T-cell (primary cell): ENCODE results near the gene HABP4. TPM values are rescaled to one million over a fixed set of nuclear protein-coding genes. Genes with fewer than 3 reads are reported as not detected.

Experiments
- ATAC-seq, 4 experiments: fragments of 200-7000 bp in 3 of 4; fragments of 150-1000 bp in 1 of 4; cut with Tn5 transposase; replicated peaks in 1 of 4; 1 replicate in 3 of 4; 2 replicates in 1 of 4; pipeline ENCODE4 v1.10.0; 2021; ENCODE audit warnings: moderate library complexity in 3 of 4, mild to moderate bottlenecking in 2 of 4, moderate number of reproducible peaks in 1 of 4
- CTCF ChIA-PET, 2 donors: fragments of 300-600 bp; sonication (Branson Sonifier 250); formaldehyde crosslinking; loops; one replicate each; lab custom pipeline; 2022; ENCODE audit warnings: antibody characterized with exemption in 2 of 2; lab: Charles Lee
- POLR2A ChIA-PET, 2 donors: fragments of 300-600 bp; sonication (Branson Sonifier 250); formaldehyde crosslinking; loops; one replicate each; lab custom pipeline; 2022; ENCODE audit warnings: antibody characterized with exemption in 2 of 2; lab: Charles Lee
- DNase-seq, 35 experiments: peaks; one replicate each; pipeline versions ENCODE4 v3.0.0 to v3.0.0-alpha.2; 2013 to 2023
- H3K27ac ChIP-seq: one replicate; pipeline ENCODE4 v1.5.1; 2013; ENCODE audit warnings: low read length
- H3K27me3 ChIP-seq, 2 experiments: replicated peaks in 1 of 2; 1 replicate in 1 of 2; 2 replicates in 1 of 2; pipeline versions ENCODE4 v1.6.1 to v1.7.0; 2013; ENCODE audit warnings: low read length in 1 of 2, mixed read lengths in 1 of 2; ENCODE audit not compliant: control insufficient read depth in 2 of 2, insufficient read depth in 2 of 2; ENCODE audit errors: extremely low read depth in 1 of 2
- H3K36me3 ChIP-seq, 2 donors: 1 replicate in 1 of 2; 2 replicates in 1 of 2; pipeline versions ENCODE4 v1.6.1 to v1.7.0; 2013; ENCODE audit warnings: low read length in 1 of 2; ENCODE audit not compliant: control insufficient read depth in 2 of 2, insufficient read depth in 1 of 2; ENCODE audit errors: extremely low read depth in 1 of 2
- H3K4me1 ChIP-seq, 2 experiments: 1 replicate in 1 of 2; 2 replicates in 1 of 2; pipeline versions ENCODE4 v1.6.1 to v1.7.0; 2013; ENCODE audit warnings: low read length in 2 of 2, mixed read lengths in 1 of 2; ENCODE audit not compliant: insufficient read depth in 2 of 2, control insufficient read depth in 1 of 2; ENCODE audit errors: extremely low read depth in 1 of 2
- H3K4me3 ChIP-seq, 2 donors: 1 replicate in 1 of 2; 2 replicates in 1 of 2; pipeline versions ENCODE4 v1.5.1 to v1.7.0; 2013; ENCODE audit warnings: mild to moderate bottlenecking in 2 of 2, low read length in 1 of 2, moderate library complexity in 1 of 2; ENCODE audit not compliant: control insufficient read depth in 1 of 2; ENCODE audit errors: extremely low read depth in 1 of 2
- H3K9me3 ChIP-seq: 2 replicates; pipeline ENCODE4 v1.7.0; 2013
- H3K27ac Mint-ChIP-seq, 2 donors: one replicate each; pipeline ENCODE4 v1.8.0; 2020 to 2021; ENCODE audit warnings: mild to moderate bottlenecking in 2 of 2, mixed read lengths in 2 of 2
- H3K27me3 Mint-ChIP-seq, 2 donors: one replicate each; pipeline ENCODE4 v1.8.0; 2021 to 2022; ENCODE audit warnings: mixed read lengths in 2 of 2
- H3K36me3 Mint-ChIP-seq: one replicate; pipeline ENCODE4 v1.8.0; 2021; ENCODE audit warnings: mixed read lengths
- H3K4me1 Mint-ChIP-seq, 3 donors: one replicate each; pipeline ENCODE4 v1.8.0; 2020 to 2022; ENCODE audit warnings: mixed read lengths in 3 of 3, mild to moderate bottlenecking in 1 of 3
- H3K4me3 Mint-ChIP-seq, 3 donors: one replicate each; pipeline ENCODE4 v1.8.0; 2020 to 2022; ENCODE audit warnings: mild to moderate bottlenecking in 3 of 3, mixed read lengths in 3 of 3, moderate library complexity in 3 of 3
- H3K9me3 Mint-ChIP-seq, 3 donors: one replicate each; pipeline ENCODE4 v1.8.0; 2020 to 2022; ENCODE audit warnings: mixed read lengths in 3 of 3
- WGBS: methylation state at CpG from one replicate; pipeline ENCODE4 v1.1.5; 2013; ENCODE audit warnings: missing lambda C conversion rate; ENCODE audit not compliant: insufficient coverage; 5-methylcytosine and 5-hydroxymethylcytosine counted together
- total RNA-seq, 35 experiments: library from RNA in 6 of 35; stranded (reverse) in 6 of 35; fragments of 120-200 nt in 1 of 35; gene quantifications; one replicate each; pipeline versions ENCODE4 v1.2.1 to v1.2.4 and lab custom pipeline; 2013 to 2026

Gene HABP4
- total RNA-seq, 5 donors from 2014 or later (not counting 1 experiment from before 2014, with no cell fraction given): 18.2 to 30.8 (median 25.3) TPM

DNA sequence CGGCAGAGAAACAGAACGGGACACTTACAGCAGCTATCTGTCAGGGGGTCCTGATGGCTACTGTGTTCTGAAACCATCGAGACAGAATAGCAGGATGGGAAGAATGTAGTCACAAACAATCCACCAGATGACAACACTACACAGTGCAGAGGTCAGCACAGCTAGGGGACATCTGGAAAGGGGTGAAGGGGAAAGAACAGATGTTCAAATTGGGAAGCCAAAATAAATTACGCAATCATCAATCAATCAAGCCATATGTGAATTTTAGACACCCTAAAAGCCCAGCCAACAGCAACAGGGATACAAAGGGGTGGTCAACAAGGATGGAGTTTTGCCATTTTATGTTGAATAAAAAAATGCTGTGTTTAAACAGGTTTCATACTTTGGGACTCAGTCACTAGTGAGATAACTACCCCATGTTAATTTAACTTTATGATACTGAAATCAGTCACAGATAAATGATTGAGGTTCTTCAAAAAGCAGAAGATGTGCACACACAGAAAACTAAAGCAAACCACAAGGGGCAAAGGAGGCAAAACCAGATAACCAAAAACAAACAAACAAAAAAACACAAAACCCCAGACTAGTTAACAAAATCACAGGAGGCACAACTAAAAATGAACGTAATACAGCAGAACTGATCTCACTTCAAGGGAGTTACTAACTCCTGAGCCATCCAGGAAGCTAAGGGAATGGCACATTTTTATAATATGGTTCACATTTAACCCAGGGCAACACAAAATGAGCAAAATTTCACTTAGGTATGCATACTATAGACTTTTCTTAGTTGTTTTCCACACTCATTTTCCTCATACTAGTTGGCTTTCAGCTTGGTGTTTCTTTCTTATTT, 65.9 kb downstream of the HABP4 start:
- Histone ChIP-seq H3K4me1 (no peaks in the 10 kb centered on the region), H3K36me3 (peaks cover 0 to 8% of the 10 kb centered on the region in 2 donors), H3K27me3 (no peaks in the 10 kb centered on the region), H3K9me3 (no peaks in the 10 kb centered on the region), H3K27ac (no peak overlapping the region), H3K4me3 (no peak overlapping the region)
- CTCF ChIA-PET: no interaction called here
- WGBS: 93% methylated on average over 2 of the region's 5 CpGs
- no peak for ATAC-seq
- Mint-ChIP-seq H3K4me1 (no peaks in the 10 kb centered on the region), H3K27ac (no peak overlapping the region), H3K27me3 (no peaks in the 10 kb centered on the region), H3K36me3 (peaks cover 15% of the 10 kb centered on the region), H3K9me3 (no peaks in the 10 kb centered on the region), H3K4me3 (no peak overlapping the region)
- DNase-seq: no peak
- POLR2A ChIA-PET: no interaction called here

DNA sequence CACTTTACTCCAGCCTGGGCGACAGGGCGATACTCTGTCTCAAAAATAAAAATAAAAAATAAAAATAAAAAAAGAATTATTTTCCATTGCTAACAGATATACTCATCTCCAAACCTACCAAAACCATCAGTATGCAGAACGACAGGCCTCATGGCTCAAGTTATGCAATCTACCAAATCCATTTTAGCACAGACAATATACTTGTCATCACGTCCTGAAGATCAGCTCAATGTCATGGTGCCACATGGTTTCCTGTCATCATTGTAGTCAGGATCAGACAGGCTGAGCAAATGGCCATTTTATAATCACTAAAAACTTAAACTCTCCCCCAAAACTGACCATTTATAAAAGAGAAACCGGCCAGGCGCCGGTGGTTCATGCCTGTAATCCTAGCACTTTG, 69.1 kb downstream of the HABP4 start:
- peaks cover 0 to 1% of the 10 kb centered on the region in 2 donors for H3K36me3 ChIP-seq
- Mint-ChIP-seq H3K9me3 (no peaks in the 10 kb centered on the region), H3K36me3 (peaks cover 23% of the 10 kb centered on the region), H3K27ac (no peak overlapping the region), H3K4me1 (peaks cover 18 to 23% (median 20%) of the 10 kb centered on the region in 3 donors), H3K27me3 (no peaks in the 10 kb centered on the region), H3K4me3 (no peak overlapping the region)
- no peak for DNase-seq
- no peaks in the 10 kb centered on the region for H3K27me3 ChIP-seq
- no peak overlapping the region for H3K4me3 ChIP-seq
- ATAC-seq: no peak
- WGBS: 88% methylated on average over 2 of the region's 7 CpGs
- ChIA-PET POLR2A (no interaction called here), CTCF (no interaction called here)
- H3K4me1 ChIP-seq: peaks cover 0 to 7% of the 10 kb centered on the region in 2 experiments
- no peaks in the 10 kb centered on the region for H3K9me3 ChIP-seq
- H3K27ac ChIP-seq: no peak overlapping the region

DNA sequence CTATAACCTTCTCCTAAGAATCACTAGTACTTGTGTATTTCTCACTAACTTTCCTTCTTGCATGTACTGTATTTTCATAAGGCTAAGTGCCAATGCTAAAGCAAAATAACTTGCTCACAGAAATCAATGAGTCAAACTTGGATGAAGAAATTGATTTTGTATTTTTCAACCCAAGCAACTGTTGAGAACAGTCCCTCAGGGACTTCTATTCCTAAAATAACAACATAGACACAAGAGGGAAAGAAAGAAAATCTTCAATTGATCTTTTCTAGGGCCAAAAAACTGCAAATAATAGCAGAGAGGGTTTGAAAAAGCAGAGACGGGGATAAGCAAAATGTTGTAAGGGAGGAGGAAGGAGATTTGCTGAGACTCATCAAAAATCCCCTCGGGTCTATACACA, 69.8 kb downstream of the HABP4 start:
- no peak overlapping the region for H3K27ac Mint-ChIP-seq
- H3K4me1 Mint-ChIP-seq: peaks cover 18 to 23% (median 20%) of the 10 kb centered on the region in 3 donors
- ATAC-seq (no peak), DNase-seq (no peak)
- no peak overlapping the region for H3K4me3 Mint-ChIP-seq
- peaks cover 0 to 7% of the 10 kb centered on the region in 2 experiments for H3K4me1 ChIP-seq
- H3K36me3 Mint-ChIP-seq: peaks cover 27% of the 10 kb centered on the region
- H3K9me3 Mint-ChIP-seq: no peaks in the 10 kb centered on the region
- no peaks in the 10 kb centered on the region for H3K9me3 ChIP-seq
- H3K27me3 Mint-ChIP-seq: no peaks in the 10 kb centered on the region
- no CpG with 5 or more reads among the region's 2 CpGs for WGBS
- H3K36me3 ChIP-seq: no peaks in the 10 kb centered on the region
- H3K4me3 ChIP-seq: no peak overlapping the region
- CTCF ChIA-PET: interaction anchor here in 1 of 2 donors (0.6 kb wide), 1 partner anchor 13 kb away, joined by 8 read pairs; no protein-coding TSS in a partner anchor
- POLR2A ChIA-PET: no interaction called here
- no peak overlapping the region for H3K27ac ChIP-seq
- no peaks in the 10 kb centered on the region for H3K27me3 ChIP-seq

DNA sequence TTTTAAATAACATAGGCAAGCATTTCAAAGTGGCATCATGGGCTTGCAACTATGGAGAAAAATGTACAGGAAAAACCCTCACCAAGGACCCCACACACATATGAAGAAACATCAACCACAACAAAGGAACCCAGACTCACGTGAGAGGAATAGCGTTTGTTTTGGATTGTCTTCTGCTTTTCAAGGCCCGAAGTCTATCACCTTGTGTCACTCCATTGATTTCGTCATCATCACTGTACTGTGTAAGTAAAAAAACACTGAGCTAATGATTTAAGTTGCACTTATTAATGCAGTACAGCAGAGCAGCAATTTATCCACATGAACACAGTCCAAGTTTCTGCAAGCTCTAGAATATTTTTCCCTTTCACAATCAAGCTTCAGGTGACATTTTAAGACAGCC, 72.4 kb downstream of the HABP4 start:
- no CpG with 5 or more reads among the region's 4 CpGs for WGBS
- no peaks in the 10 kb centered on the region for H3K27me3 Mint-ChIP-seq
- peaks cover 0 to 7% of the 10 kb centered on the region in 2 experiments for H3K4me1 ChIP-seq
- H3K36me3 Mint-ChIP-seq: peaks cover 37% of the 10 kb centered on the region
- H3K27ac ChIP-seq: no peak overlapping the region
- peaks cover 18 to 23% (median 20%) of the 10 kb centered on the region in 3 donors for H3K4me1 Mint-ChIP-seq
- DNase-seq (peak in 4 of 35 experiments; percentile 1 to 48 (median 5)), ATAC-seq (peak in 3 of 4 experiments; percentile 36 to 90 (median 48))
- no peak overlapping the region for H3K4me3 Mint-ChIP-seq
- H3K36me3 ChIP-seq: no peaks in the 10 kb centered on the region
- POLR2A ChIA-PET: no interaction called here
- H3K9me3 Mint-ChIP-seq: no peaks in the 10 kb centered on the region
- CTCF ChIA-PET: no interaction called here
- H3K27ac Mint-ChIP-seq: peak overlapping the region; percentile 31 to 64
- no peaks in the 10 kb centered on the region for H3K9me3 ChIP-seq
- no peak overlapping the region for H3K4me3 ChIP-seq
- H3K27me3 ChIP-seq: no peaks in the 10 kb centered on the region

DNA sequence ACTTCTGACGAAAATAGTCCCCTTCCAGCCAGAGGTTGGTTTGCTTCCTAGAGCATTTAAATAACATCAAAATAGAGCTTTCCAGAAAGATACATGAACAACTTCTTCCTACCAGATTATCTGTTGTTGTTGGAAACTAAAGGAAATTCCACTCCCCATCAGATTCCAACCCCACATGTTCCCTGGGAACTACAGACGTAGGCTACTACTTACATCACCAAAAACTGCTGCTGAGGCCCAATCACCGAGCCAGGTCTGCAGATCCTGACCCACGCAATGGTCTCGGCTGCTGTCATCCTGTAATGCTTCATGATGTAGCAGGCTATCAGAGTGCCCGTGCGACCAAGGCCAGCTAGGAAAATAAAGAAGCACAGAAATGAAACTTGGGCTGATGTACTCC, 73.4 kb downstream of the HABP4 start:
- H3K27me3 Mint-ChIP-seq: no peaks in the 10 kb centered on the region
- 94% methylated on average over 6 of the region's 7 CpGs for WGBS
- Histone ChIP-seq H3K27ac (no peak overlapping the region), H3K4me1 (peaks cover 0 to 7% of the 10 kb centered on the region in 2 experiments), H3K9me3 (no peaks in the 10 kb centered on the region), H3K36me3 (no peaks in the 10 kb centered on the region), H3K27me3 (no peaks in the 10 kb centered on the region), H3K4me3 (no peak overlapping the region)
- POLR2A ChIA-PET: no interaction called here
- no peak overlapping the region for H3K27ac Mint-ChIP-seq
- no peaks in the 10 kb centered on the region for H3K9me3 Mint-ChIP-seq
- DNase-seq (no peak), ATAC-seq (no peak)
- no peak overlapping the region for H3K4me3 Mint-ChIP-seq
- peaks cover 41% of the 10 kb centered on the region for H3K36me3 Mint-ChIP-seq
- CTCF ChIA-PET: no interaction called here
- H3K4me1 Mint-ChIP-seq: peaks cover 18 to 23% (median 20%) of the 10 kb centered on the region in 3 donors

DNA sequence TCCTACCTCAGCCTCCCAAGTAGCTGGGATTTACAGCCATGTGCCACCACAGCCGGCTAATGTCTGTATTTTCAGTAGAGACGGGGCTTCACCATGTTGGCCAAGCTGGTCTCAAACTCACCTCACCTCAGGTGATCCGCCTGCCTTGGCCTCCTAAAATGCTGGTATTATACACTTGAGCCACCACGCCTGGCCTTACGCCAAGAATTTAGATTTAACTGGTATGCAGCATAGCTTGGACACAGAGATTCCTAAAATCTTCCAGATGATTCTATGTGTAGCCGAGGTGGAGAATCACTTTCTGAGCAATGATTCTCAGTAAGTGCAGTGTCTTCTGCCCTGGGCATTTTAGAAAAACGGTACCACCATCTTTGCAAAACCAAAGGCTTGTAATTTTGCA, 74.1 kb downstream of the HABP4 start:
- WGBS: 91% methylated on average over 7 of the region's 7 CpGs
- no peak overlapping the region for H3K27ac Mint-ChIP-seq
- no peak overlapping the region for H3K4me3 Mint-ChIP-seq

More for the DNA sequence above, 74.1 kb downstream of the HABP4 start:
- ChIA-PET POLR2A (no interaction called here), CTCF (no interaction called here)
- Histone ChIP-seq H3K9me3 (no peaks in the 10 kb centered on the region), H3K4me3 (no peak overlapping the region), H3K4me1 (peaks cover 0 to 7% of the 10 kb centered on the region in 2 experiments), H3K27ac (no peak overlapping the region), H3K27me3 (no peaks in the 10 kb centered on the region), H3K36me3 (no peaks in the 10 kb centered on the region)
- ATAC-seq (no peak), DNase-seq (no peak)
- Mint-ChIP-seq H3K36me3 (peaks cover 41% of the 10 kb centered on the region), H3K27me3 (no peaks in the 10 kb centered on the region), H3K9me3 (no peaks in the 10 kb centered on the region), H3K4me1 (peaks cover 18 to 23% (median 20%) of the 10 kb centered on the region in 3 donors)
